Nephron (organoid): ENCODE results near the gene DPYSL4.

ENCODE experiments used
- H3K27ac Mint-ChIP-seq, 3 experiments: 2 replicates each; pipeline ENCODE4 v1.8.0; 2020; ENCODE audit warnings: mixed read lengths in 3 of 3, mild to moderate bottlenecking in 2 of 3, moderate library complexity in 1 of 3
- H3K27me3 Mint-ChIP-seq: 2 replicates; pipeline ENCODE4 v1.8.0; 2021; ENCODE audit warnings: low read depth, mild to moderate bottlenecking, moderate library complexity, mixed read lengths
- H3K36me3 Mint-ChIP-seq: 2 replicates; pipeline ENCODE4 v1.8.0; 2020; ENCODE audit warnings: low read depth, mixed read lengths
- H3K4me1 Mint-ChIP-seq: 2 replicates; pipeline ENCODE4 v1.8.0; 2020; ENCODE audit warnings: mixed read lengths
- H3K4me3 Mint-ChIP-seq, 3 experiments: 2 replicates each; pipeline ENCODE4 v1.8.0; 2020; ENCODE audit warnings: mild to moderate bottlenecking in 3 of 3, mixed read lengths in 3 of 3, moderate library complexity in 2 of 3
- H3K9me3 Mint-ChIP-seq: 2 replicates; pipeline ENCODE4 v1.8.0; 2020; ENCODE audit warnings: mixed read lengths
- TF ChIP-seq, protein P1 (sequence below), 3 experiments: fragments of 200-600 bp; sonication (generic); IDR thresholded peaks; one replicate each; pipeline ENCODE4 v1.5.0; 2021; ENCODE audit warnings: antibody characterized with exemption in 3 of 3; ENCODE audit not compliant: unreplicated experiment in 3 of 3

The DPYSL4 gene

GRCh38 chr10:132228616-132229015, 41.9 kb downstream of the DPYSL4 start:
- no peak overlapping the region for H3K27ac Mint-ChIP-seq
- no peaks in the 10 kb centered on the region for H3K27me3 Mint-ChIP-seq
- TF ChIP-seq, protein P1, sequence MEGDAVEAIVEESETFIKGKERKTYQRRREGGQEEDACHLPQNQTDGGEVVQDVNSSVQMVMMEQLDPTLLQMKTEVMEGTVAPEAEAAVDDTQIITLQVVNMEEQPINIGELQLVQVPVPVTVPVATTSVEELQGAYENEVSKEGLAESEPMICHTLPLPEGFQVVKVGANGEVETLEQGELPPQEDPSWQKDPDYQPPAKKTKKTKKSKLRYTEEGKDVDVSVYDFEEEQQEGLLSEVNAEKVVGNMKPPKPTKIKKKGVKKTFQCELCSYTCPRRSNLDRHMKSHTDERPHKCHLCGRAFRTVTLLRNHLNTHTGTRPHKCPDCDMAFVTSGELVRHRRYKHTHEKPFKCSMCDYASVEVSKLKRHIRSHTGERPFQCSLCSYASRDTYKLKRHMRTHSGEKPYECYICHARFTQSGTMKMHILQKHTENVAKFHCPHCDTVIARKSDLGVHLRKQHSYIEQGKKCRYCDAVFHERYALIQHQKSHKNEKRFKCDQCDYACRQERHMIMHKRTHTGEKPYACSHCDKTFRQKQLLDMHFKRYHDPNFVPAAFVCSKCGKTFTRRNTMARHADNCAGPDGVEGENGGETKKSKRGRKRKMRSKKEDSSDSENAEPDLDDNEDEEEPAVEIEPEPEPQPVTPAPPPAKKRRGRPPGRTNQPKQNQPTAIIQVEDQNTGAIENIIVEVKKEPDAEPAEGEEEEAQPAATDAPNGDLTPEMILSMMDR (IDR thresholded peaks at IDR 0.05; ENCODE audit: unreplicated experiment in 3 of 3): no peak
- no peaks in the 10 kb centered on the region for H3K36me3 Mint-ChIP-seq
- H3K4me1 Mint-ChIP-seq: peaks cover 20% of the 10 kb centered on the region
- H3K4me3 Mint-ChIP-seq: no peak overlapping the region
- H3K9me3 Mint-ChIP-seq: no peaks in the 10 kb centered on the region

- H3K27ac Mint-ChIP-seq: no peak overlapping the region
- no peak overlapping the region for H3K4me3 Mint-ChIP-seq
- peaks cover 20% of the 10 kb centered on the region for H3K4me1 Mint-ChIP-seq
- no peaks in the 10 kb centered on the region for H3K36me3 Mint-ChIP-seq
- no peaks in the 10 kb centered on the region for H3K27me3 Mint-ChIP-seq
- TF ChIP-seq, protein P1 (IDR thresholded peaks at IDR 0.05; ENCODE audit: unreplicated experiment in 3 of 3): no peak
- no peaks in the 10 kb centered on the region for H3K9me3 Mint-ChIP-seq
These were observed 42.3 kb downstream of the DPYSL4 start for GRCh38 chr10:132229096-132229495.

DNA sequence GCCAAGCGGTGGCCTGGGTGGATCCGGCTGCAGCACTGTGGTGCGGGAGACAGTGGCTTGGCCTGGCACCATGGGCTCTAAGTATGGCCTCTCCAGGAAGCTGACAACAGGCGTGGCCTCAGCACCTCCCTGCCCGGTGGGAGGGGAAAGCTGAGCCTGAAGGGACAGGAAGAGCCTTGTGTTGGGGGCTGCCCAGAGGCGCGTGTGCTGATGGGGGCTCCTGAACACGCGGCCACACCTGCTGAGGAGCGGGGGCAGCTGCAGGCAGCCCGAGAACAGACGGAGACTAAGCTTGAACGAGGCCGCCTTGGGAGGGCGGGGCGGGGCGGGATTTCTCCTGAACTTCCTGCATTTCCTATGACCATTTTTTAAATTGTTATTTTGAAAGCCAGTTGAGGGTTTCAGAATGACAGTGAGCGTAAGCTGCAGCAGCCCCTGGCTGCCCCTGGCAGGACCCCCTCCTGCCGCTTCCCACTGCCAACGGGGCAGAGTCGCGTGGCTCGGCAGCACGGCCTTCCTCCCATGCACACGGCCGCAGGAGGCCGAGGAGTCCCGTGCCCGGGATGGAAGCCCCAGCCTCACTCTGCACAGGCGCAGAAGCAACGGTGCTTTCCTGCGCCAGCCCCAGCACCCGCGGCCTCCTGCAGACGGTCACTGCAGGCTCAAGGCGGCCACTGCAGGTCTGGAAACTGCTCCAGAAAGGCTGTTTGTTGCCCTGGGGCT, 43.2 kb downstream of the DPYSL4 start:
- TF ChIP-seq, protein P1 (IDR thresholded peaks at IDR 0.05; ENCODE audit: unreplicated experiment in 3 of 3): no peak
- no peaks in the 10 kb centered on the region for H3K36me3 Mint-ChIP-seq
- no peaks in the 10 kb centered on the region for H3K27me3 Mint-ChIP-seq
- H3K4me3 Mint-ChIP-seq: no peak overlapping the region
- no peak overlapping the region for H3K27ac Mint-ChIP-seq
- H3K4me1 Mint-ChIP-seq: peaks cover 20% of the 10 kb centered on the region
- H3K9me3 Mint-ChIP-seq: no peaks in the 10 kb centered on the region

GRCh38 chr10:132230557-132231210, 43.9 kb downstream of the DPYSL4 start:
- TF ChIP-seq, protein P1 (IDR thresholded peaks at IDR 0.05; ENCODE audit: unreplicated experiment in 3 of 3): no peak
- peaks cover 20% of the 10 kb centered on the region for H3K4me1 Mint-ChIP-seq
- H3K9me3 Mint-ChIP-seq: no peaks in the 10 kb centered on the region
- H3K36me3 Mint-ChIP-seq: no peaks in the 10 kb centered on the region
- H3K27me3 Mint-ChIP-seq: no peaks in the 10 kb centered on the region
- H3K27ac Mint-ChIP-seq: no peak overlapping the region
- no peak overlapping the region for H3K4me3 Mint-ChIP-seq

- Mint-ChIP-seq H3K4me1 (peaks cover 20% of the 10 kb centered on the region), H3K4me3 (no peak overlapping the region)
These were observed 44.9 kb downstream of the DPYSL4 start for GRCh38 chr10:132231656-132232022.

More at GRCh38 chr10:132231656-132232022, 44.9 kb downstream of the DPYSL4 start:
- H3K9me3 Mint-ChIP-seq: no peaks in the 10 kb centered on the region
- no peaks in the 10 kb centered on the region for H3K27me3 Mint-ChIP-seq
- H3K27ac Mint-ChIP-seq: no peak overlapping the region
- TF ChIP-seq, protein P1 (IDR thresholded peaks at IDR 0.05; ENCODE audit: unreplicated experiment in 3 of 3): no peak
- no peaks in the 10 kb centered on the region for H3K36me3 Mint-ChIP-seq
